RWPE2 (cell line): ENCODE measurements around the gene DDX19B.
"Not testable (repeated sequence)": the region's sequence is repeated elsewhere in the genome, so short reads cannot be mapped to it uniquely, and the experiment has no call there.

Experiments
- ATAC-seq: fragments of 200-7000 bp; cut with Tn5 transposase; 3 replicates; pipeline ENCODE4 v1.9.1; 2021; ENCODE audit warnings: low read depth
- DNase-seq: peaks from one replicate; pipeline ENCODE4 v3.0.0-alpha.2; 2020; ENCODE audit warnings: low spot score
- H3K27ac ChIP-seq: fragments of 450-650 bp; 2 replicates; pipeline ENCODE4 v1.5.1; 2017; ENCODE audit warnings: mild to moderate bottlenecking; ENCODE audit not compliant: poor library complexity, severe bottlenecking
- H3K27me3 ChIP-seq: fragments of 250-450 bp; sonication (Bioruptor Pico); 2 replicates; pipeline ENCODE4 v1.5.1; 2021; ENCODE audit warnings: mild to moderate bottlenecking, moderate library complexity; ENCODE audit not compliant: insufficient read depth, poor library complexity, severe bottlenecking
- H3K36me3 ChIP-seq: fragments of 250-450 bp; sonication (Bioruptor Pico); 2 replicates; pipeline ENCODE4 v1.5.1; 2020; ENCODE audit warnings: low read depth, mild to moderate bottlenecking, moderate library complexity
- H3K4me1 ChIP-seq: fragments of 250-450 bp; sonication (Bioruptor Pico); 2 replicates; pipeline ENCODE4 v1.5.1; 2021; ENCODE audit warnings: mild to moderate bottlenecking, moderate library complexity; ENCODE audit not compliant: insufficient read depth, poor library complexity, severe bottlenecking
- H3K4me3 ChIP-seq: fragments of 250-450 bp; sonication (Bioruptor Pico); 2 replicates; pipeline ENCODE4 v1.5.1; 2021; ENCODE audit warnings: mild to moderate bottlenecking, moderate library complexity; ENCODE audit not compliant: severe bottlenecking
- H3K9me3 ChIP-seq: fragments of 250-450 bp; sonication (Bioruptor Pico); 2 replicates; pipeline ENCODE4 v1.5.1; 2021; ENCODE audit warnings: mild to moderate bottlenecking, moderate library complexity; ENCODE audit not compliant: severe bottlenecking
- CTCF ChIP-seq: fragments of 450-650 bp; IDR thresholded peaks from one replicate; pipeline ENCODE4 v1.5.1; 2017; ENCODE audit warnings: mild to moderate bottlenecking, moderate library complexity; ENCODE audit not compliant: poor library complexity, severe bottlenecking

Gene DDX19B

GRCh38 chr16:70276392-70276791, 22.6 kb upstream of the DDX19B start:
- Histone ChIP-seq H3K27ac (no peak overlapping the region), H3K4me3 (no peak overlapping the region), H3K4me1 (no peaks in the 10 kb centered on the region), H3K9me3 (no peaks in the 10 kb centered on the region), H3K27me3 (no peaks in the 10 kb centered on the region), H3K36me3 (peaks cover 97% of the 10 kb centered on the region)
- TF ChIP-seq CTCF, result no peak
- no peak for DNase-seq
- no peak for ATAC-seq

DNA sequence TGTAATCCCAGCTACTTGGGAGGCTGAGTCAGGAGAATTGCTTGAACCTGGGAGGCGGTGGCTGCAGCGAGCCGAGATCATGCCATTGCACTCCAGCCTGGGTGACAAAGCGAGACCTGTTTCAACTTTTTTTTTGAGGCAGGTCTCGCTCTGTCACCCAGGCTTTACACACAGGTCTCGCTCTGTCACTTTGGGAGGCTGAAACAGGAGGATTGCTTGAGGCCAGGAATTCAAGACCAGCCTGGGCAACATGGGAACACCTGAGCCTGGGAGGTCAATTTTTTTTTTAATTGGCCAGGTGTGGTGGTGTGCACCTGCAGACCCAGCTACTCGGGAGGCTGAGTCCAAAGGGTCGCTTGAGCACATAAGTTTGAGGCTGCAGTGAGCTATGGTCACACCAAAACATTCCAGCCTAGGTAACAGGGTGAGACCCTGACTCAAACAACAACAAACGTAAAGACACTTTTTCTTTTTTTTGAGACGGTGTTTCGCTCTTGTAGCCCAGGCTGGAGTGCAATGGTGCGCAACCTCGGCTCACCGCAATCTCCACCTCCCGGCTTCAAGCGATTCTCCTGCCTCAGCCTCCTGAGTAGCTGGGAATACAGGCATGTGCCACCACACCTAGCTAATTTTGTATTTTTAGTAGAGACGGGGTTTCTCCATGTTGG, 11.5 kb upstream of the DDX19B start:
- ATAC-seq, H3K27me3 ChIP-seq, H3K9me3 ChIP-seq, H3K4me1 ChIP-seq, DNase-seq: not testable (repeated sequence)
- Histone ChIP-seq H3K36me3 (peaks cover 53% of the 10 kb centered on the region), H3K27ac (peak overlapping the region; percentile 67), H3K4me3 (peak overlapping the region; percentile 76)

DNA sequence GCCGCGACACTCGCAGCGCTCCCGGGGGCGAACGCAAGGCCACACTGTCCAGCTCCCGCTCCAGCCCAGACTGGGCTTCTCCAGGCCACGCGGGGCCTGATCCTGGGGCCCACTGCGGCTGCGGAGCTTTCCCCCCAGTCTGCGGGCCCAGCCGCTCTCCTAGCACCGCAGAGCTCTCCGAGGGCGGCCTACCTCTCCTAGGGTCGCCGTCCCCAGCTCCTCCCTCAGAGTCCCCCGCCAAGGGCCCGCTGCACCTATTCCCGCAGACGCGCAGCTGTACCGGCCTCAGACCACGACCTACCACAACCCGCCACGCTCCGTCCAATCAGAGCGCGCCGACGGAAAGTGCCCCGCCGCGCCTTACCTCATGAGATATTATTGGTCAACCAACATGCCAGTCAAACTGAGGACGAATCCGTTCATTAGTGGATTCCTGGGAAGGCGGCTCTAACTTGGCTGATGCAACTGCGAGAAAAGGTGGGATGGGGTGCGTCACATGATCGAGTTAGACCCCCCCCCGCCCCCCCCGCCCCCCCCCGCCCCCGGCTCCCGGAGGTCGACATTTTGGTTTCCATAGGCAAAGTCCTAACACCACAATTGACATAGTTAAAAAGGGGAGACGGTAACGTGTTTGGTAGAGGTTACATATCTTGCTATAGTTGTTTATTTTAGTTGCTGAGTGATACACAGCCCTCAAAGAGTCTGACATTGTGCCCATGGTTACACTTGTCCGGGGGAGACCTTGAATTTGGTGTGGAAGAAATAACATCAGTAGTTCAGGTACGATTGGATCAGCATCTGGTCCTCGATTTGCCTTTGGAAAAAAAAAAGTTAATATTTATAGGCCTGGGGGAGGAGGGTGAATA, 9.5 kb upstream of the DDX19B start, which contains the start of gene AARS1:
Gene AARS1 (minus strand): TSS at position 278 of the 866 bp plus-strand sequence. CDS start 6,743 bp downstream, outside the sequence.
- Histone ChIP-seq H3K27me3 (no peaks in the 10 kb centered on the region), H3K27ac (peak within 1 kb of the TSS; percentile 67), H3K36me3 (peaks cover 33% of the 10 kb centered on the region), H3K9me3 (no peaks in the 10 kb centered on the region), H3K4me3 (peak within 1 kb of the TSS; percentile 76), H3K4me1 (peaks cover 10% of the 10 kb centered on the region)
- peak; percentile 99 for DNase-seq
- peak; percentile 99 for ATAC-seq
- no peak for TF ChIP-seq CTCF

DNA sequence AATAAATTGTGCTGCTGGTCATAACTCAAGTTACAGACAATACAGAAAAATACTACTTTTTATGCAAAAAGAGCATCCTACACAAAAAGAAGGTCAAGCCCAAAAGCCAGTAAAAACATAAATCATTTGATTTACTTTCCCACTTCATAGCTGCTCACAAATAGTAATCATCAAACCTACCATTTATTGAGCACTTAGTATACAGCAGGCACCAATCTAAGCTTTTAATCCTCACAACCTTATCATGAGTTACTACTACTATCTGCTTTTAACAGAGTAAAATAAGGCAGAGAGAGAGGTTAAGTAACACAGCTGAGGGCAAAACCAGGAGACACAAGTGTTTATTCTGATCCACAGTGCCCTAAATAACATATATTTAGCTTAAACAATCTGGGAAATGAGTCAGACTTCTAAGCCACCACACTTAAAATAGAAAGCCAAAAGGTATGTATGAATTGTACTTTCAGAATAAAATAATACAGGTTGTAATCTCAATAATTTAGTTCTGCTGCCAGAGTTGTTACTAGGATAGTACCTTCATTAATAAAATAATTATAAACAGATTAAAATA, 8.0 kb upstream of the DDX19B start:
- Histone ChIP-seq H3K36me3 (peaks cover 17% of the 10 kb centered on the region), H3K4me1 (peaks cover 10% of the 10 kb centered on the region), H3K27ac (no peak overlapping the region), H3K27me3 (no peaks in the 10 kb centered on the region), H3K4me3 (no peak overlapping the region), H3K9me3 (no peaks in the 10 kb centered on the region)
- no peak for TF ChIP-seq CTCF
- ATAC-seq, result no peak
- no peak for DNase-seq

- H3K4me1 ChIP-seq, H3K27ac ChIP-seq, DNase-seq, H3K36me3 ChIP-seq, H3K4me3 ChIP-seq, ATAC-seq, H3K9me3 ChIP-seq, H3K27me3 ChIP-seq: not testable (repeated sequence)
Observed at GRCh38 chr16:70292148-70292547, 6.8 kb upstream of the DDX19B start.
